DMS114 treated with DMSO at 0.1 percent for 48 hours (cell line): ENCODE data around the gene SBF2.
"Not testable (repeated sequence)": the region's sequence is repeated elsewhere in the genome, so short reads cannot be mapped to it uniquely, and the experiment has no call there.

Source experiments
- DNase-seq: peaks from one replicate; lab custom pipeline; 2025; ENCODE audit not compliant: unreplicated experiment; lab: John Stamatoyannopoulos, UW

SBF2 gene

DNA sequence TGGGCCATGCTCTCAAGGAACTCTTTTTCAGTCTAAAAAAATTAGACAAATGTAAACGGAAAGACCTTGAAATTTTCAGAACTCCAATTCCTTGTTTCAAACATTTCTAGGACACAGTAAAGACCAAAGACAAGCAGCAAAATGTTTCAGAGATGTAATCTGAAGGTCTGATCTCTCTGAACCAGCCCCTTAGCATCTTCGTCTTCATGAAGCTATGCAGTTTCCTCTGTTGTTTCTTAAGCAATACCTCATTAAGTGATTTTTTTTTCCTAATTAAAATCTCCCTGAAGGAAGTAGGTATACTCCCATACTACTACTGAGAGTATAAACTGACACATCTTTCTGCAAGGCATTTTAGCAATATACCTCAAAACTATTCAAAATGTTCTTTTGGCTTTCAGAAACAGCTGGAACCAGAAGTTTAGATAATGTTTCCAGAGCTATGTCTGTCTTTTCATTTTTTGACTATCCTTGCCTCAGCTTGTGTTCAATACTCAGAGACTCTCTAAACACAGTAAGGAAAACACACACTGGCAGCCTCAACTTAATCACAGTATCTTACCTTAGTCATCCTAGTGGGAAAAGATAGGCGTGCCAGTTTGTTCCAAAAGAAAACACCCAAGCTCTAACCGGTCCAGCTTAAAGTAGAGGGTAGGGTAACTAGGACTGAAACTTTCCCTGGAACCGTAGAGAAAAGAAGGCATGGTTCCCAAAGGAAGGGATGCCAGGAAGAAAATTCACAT lies 25.1 kb downstream of the SBF2 start:
- no peak for DNase-seq

DNA sequence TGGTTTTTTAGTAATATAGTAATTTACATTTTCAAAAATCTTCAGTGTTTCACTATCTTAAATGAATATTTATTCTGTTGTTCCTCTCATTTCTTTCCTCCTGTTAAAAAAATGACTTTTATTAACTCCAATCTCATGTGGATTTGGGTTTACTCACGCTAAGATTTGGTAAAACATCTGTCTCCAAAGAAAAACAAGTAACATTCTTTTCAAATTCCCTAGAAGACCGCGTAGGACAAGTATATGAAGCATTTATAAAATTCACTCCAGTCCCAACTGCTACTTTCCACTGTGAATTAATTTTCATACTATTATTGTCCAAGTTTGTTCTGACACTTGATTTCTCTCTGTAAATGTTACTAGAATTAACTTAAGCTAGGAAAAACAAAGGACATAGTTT lies 26.2 kb downstream of the SBF2 start:
- no peak for DNase-seq

DNA sequence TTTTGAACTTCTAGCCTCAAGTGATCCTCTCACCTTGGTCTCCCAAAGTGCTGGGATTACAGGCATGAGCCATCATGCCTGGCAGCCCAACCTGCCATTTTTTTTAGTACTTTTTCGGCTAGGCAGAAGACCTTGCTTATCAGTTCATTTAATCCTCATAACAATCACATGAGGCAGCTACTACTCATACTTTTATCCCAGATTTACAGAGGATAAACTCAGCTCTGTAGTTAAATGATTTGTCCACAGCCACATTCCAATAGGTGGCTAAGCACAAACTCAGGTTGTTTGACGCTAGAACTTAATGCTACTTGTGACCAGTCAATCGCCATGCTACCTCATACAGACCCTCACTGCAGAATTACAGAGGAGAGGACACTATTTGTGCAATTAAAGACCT lies 28.1 kb downstream of the SBF2 start:
- DNase-seq = no peak

DNA sequence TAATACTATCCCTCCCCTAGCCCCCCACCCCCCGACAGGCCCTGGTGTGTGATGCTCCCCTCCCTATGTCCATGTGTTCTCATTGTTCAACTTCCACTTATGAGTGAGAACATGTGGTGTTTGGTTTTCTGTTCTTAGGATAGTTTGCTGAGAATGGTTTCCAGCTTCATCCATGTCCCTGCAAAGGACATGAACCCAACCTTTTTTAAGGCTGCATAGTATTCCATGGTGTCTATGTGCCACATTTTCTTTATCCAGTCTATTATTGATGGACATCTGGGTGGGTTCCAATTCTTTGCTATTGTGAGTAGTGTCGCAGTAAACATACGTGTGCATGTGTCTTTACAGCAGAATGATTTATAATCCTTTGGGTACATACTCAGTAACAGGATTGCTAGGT lies 29.3 kb downstream of the SBF2 start:
- DNase-seq = not testable (repeated sequence)

DNA sequence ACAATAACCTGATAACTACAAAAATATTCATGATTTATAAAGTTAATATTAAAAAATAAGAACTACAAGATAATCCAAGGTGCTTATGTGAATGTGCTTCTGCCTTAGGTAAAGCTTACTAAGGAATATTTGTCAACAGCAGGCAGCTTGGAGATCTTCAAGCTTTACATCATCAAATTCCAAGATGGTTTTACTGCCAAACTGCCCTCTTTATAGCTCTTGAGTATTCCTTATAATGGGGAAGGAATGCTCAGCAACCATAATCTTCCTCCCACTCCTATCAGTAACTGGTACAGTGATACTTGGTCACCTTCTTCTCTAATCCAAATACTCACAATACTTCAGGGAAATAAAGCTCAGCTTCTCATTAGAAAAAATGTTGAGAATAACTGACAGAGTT lies 30.1 kb downstream of the SBF2 start:
- DNase-seq = no peak

DNA sequence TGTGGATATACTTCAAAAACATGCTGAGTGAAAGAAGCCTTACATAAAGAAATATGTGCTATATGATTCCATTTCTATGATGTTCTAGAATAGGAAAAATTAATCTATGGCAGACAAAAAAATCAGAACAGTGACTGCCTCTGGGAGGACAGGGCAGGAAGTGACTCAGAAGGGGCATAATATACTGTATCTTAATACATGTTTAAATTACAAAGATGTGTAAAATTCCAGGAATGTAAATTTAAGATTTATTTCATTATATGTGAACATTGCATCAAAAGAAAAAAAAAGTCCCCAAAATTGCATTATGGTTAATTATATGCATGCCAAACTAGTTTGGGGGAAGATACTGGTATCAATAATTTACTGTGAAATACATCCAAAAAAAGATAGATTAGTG lies 32.2 kb downstream of the SBF2 start:
- no peak for DNase-seq

DNA sequence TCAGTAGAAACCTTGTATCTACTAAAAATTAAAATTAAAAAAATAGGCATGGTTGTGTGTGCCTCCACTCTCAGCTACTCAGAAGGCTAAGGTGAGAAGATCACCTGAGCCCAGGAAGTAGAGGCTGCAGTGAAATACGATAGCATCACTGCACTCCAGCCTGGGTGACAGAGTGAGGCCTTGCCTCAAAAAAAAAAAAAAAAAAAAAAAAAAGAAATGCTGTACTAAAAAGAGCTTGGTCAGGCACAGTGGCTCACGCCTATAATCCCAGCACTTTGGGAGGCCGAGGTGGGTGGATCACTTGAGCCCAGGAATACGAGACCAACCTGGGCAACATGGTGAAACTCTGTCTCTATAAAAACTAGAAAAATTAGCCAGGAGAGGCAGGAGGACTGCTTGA lies 36.5 kb downstream of the SBF2 start:
- no peak for DNase-seq

DNA sequence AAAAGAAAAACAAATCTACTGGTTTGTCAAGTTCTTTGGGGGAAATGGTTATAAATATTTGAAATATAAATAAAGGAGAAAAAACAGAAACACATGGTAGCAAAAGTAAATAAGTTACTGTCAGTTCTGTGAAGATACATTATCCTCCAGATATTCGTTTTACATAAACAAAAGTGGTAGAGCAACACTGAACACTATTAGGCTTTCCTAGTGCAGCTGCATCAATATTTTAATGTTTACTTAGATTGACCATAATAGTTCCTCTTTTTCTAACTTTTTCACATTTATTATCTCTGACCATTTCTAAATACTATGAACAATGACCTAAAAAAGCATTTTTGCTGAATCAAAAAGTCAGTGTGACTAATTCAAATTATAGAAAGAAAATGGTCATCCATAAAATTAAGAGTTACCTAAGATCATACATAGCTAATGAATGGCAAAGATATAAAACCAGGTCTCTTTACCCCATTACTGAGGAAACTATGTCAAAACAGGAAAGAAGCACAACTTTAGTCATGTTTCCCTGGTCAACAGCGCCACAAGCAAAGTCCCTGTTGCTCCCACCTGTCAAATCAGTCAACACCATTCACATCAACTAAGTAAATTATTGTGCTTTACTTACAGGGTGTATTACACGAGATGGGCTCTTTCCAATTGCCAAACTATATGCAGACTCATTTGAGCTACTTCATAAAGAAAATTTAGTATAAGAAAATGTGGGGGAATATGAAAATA lies 38.5 kb downstream of the SBF2 start:
- DNase-seq = no peak

DNA sequence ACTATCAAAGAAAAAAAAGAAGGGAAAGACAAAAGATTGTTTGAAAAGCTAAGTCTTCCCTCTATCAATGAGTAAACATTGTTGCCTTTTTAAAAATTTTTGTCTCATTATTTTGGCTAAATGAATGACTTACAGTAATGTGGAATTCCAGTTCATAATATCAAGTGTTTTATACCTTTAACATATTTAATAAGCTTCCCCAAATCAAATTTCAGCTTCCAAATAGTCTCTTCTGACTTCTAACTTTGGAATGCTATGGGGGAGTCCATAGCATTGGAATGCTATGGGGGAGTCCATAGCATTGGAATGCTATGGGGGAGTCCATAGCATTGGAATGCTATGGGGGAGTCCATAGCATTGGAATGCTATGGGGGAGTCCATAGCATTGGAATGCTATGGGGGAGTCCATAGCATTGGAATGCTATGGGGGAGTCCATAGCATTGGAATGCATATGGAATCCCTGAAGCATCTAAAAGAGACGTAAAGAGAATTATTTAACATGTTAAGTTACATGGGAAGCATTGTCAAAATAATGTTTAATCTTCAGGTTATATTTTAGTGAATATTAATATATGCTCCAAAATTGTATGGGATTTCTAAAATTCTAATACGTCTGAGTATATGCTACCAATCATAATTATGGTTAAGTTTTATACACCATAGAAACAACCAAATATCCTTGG lies 44.4 kb downstream of the SBF2 start:
- DNase-seq = not testable (repeated sequence)

DNA sequence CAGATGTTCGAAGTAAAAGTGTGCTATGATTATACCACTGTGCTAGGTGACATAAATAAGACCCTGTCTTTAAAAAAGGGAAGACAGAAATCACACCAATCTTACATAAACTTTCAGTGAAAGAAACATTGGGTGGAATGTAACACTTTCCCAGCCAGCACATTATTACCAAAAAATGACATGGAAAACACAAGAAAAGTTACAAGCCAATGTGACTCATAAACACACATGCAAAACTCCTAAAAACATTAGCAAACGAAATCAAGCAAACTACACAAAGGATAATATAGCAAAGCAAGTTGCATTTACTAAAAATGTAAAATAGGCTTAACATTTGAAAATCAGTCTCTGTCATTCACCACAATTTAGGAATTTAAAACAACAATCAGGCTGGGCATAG lies 47.0 kb downstream of the SBF2 start:
- DNase-seq = no peak

DNA sequence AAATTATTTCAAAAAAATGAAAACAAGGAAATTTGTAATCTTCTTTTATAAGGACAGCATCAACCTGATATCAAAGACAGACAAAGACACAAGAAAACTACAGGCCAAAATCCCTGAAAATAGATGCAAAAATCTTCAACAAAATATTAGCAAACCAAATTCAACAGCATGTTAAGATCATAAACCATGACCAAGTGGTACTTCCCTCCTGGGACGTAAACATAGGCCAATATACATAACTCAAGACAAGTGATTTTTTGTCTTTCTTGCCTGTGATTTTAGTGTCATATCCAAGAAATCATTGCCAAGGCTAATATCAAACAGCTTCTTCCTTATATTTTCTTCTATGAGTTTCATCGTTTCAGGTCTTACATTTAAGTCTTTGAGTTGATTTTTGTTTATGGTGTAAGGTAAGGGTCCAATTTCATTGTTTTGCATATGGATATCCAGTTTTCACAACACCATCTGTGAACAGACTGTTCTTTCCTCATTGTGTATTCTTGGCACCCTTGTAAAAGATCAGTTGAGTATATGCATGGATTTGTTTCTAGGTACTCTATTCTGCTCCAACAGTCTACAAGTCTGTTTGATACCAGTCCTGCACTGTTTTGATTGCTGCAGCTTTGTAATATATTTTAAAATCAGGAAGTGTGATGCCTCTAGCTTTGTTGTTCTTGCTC lies 50.0 kb downstream of the SBF2 start:
- DNase-seq = no peak

DNA sequence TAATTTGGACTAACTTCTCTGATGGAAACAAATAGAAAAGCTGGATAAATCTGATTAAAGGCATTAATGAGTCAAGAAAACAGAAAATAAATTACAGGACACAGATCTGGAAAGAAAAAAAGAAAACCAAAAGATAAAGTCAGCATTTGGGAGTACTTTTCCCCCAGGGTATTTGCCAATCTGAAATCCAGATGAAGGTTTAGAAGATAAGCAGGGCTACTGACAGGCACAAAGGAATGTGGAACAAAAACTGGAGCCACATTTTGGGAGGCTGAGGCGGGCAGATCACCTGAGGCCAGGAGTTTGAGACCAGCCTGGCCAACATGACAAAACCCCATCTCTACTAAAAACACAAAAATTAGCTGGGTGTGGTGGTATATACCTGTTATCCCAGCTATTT lies 57.2 kb downstream of the SBF2 start:
- DNase-seq = no peak

DNA sequence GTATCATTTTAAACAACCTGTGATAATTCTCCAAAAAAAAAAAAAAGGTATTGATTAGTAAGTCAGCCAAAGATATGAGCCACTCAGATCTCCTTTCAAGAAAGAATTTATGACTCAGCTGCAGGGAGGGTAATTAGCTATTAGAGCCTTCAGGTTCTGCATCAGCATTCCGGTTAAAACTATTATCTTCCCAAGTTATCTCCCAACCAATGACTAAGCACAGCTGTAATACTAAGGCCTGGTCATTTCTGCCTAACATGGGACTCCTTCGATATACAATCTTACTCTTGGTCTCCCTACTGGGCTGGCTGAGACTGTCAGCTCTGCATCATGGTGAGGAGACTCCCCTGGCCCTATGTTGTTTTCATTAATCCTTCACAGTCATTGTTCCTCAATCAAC lies 60.4 kb downstream of the SBF2 start:
- no peak for DNase-seq

DNA sequence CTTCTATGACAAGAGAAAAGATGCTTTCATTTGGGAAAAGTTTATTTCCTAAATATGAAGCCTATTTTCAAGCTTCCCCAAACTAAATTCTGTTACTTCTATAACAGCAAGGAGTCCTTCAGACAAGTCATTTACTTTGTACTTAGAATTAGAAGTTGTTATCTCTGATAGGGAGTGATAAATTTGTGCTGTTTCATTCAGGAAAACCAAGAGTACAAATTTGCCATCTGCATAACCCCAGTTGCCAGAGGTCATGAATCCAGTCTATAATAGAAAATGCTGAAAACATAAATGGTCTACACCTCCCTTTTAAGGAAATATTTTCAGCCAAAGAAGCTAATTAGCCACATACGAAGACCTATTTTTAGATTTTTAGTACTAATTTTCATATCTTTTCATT lies 61.3 kb downstream of the SBF2 start:
- DNase-seq = no peak

DNA sequence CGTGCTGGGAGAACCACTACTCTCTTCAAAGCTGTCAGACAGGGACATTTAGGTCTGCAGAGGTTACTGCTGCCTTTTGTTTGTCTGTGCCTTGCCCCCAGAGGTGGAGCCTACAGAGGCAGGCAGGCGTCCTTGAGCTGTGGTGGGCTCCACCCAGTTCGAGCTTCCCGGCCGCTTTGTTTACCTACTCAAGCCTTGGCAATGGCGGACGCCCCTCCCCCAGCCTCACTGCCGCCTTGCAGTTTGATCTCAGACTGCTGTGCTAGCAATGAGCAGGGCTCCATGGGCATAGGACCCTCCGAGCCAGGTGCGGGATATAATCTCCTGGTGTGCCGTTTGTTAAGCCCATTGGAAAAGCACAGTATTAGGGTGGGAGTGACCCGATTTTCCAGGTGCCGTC lies 62.2 kb downstream of the SBF2 start:
- DNase-seq = not testable (repeated sequence)

DNA sequence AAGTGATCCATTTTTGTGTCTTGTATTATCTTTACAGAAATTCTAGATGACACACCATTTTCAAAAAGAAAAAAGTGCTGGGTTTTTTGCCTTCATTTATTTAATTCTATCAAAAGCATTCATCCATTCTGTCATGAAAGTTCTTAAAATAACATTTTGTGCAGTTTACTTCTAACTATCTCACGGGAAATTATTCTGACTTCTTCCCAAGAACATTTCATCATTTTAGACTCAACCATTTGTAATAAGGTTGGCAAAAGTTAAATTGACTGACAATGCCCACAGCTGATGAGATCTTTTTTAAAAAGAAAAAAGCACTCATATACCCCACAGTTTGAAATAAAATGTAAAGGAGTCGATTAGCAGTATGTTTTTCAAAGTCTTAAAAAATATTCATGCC lies 68.5 kb downstream of the SBF2 start:
- DNase-seq = no peak

DNA sequence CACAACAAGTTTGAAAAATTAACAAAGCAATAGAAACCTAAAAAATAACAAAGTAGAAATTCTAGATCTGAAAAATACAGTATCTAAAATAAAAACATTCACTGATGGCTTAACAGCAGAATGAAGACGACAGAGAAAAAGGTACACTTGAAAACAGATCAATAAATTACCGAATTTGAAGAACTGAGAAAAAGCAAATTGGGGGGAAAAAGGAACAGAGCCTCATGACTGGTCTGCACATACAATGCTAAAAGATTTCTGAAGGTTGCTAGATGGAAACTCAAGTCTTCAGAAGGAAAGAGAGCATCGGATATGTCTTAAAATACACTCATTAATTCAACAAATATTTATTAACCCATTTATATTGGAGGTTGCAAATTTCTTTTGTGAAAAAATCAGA lies 71.6 kb downstream of the SBF2 start:
- no peak for DNase-seq

DNA sequence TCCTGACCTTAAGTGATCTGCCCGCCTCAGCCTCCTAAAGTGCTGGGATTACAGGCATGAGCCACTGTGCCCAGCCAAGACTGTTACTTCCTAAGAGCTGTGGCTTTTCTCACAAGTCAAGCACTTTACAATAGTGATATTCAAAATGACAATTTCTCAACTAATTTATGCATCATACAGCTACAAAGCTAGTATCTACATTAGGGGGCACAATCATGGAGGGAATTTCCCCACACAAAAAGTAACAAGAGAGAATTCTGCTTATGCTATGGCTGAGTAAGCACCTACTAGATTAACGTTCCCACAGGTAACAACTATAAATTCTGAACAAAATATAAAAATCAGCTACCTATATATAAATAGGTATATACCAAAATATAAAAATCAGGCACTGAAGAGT lies 72.7 kb downstream of the SBF2 start:
- DNase-seq = no peak

DNA sequence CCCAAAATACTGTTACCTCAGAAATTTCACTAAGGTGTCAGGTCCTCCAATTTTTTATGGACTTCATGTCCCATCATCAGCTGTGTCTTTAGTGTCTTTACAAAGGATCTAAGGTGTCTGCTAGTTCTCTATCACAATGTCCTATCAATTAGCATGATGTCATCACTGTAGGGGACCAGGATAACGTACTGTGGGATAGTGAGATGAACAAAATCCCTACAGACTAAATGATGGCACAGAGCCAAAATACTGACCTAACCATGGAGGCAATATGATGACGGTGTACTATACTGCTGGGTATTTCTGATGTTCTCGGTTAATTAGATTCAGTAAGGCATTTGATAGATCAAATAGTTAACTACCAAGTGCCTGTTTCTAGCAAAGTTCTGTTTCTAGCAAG lies 82.5 kb downstream of the SBF2 start:
- DNase-seq = no peak

DNA sequence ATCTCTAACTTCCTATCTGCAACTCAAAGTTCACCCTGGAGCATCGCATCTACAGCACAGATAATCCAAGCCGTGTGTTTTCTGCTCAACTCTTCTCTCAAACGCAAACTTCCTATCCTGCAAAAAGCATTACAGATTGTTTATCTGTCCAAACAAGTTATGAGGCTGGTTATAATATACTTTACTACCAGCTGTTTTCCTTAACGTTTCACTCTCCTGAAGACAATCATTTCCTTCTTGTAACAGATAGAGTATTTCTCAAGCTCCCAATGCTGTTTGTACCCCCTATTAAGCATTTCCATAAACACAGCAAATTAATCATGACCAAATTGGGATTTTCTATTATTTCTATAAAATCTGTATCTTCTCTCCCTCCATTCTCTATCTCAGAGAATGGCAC lies 84.7 kb downstream of the SBF2 start:
- no peak for DNase-seq

DNA sequence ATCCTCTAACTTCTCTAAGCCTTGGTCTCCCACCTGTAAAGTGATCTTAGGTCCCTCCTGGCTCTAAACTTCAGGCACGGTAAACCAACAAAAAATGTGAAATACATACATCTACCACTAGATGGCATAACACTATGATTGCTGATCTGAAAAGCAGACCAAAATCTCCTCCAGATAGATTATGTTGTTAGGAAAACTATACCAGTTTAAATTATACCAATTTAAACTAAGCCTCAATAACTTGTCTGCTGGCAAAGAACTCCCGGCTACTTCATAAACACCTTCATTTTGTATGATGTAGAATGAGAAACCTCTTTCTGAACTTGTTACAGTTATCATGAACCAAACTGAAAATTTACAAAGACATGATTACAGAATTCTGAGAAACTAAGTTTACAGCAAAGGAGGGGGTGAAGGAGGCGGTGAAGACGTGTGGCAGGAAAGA lies 85.9 kb downstream of the SBF2 start:
- DNase-seq = peak; percentile 28

DNA sequence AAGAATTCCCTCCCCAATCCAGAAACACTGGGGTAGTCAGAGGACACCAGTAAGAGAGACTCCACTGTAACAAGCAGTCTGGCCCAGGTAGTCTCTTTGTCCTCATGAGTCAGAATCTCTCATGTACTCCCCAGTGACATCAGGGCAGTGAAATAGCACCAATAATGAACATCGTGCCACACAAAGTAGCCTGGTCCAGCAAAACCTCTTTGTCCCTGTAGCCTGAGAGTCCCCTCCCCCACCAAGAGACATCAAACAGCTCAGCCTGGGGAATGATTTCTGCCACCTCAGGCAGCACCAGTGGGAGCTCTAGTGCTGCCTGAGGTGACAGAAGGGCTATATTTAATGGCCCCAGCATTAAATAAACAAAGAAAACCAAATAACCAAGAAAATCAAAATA lies 88.1 kb downstream of the SBF2 start:
- DNase-seq = no peak
